ENCODE results near the gene COG5.
"Not testable (repeated sequence)": the region's sequence is repeated elsewhere in the genome, so short reads cannot be mapped to it uniquely, and the experiment has no call there.

COG5 gene

GRCh38 chr7:107579885-107580715 is 16.4 kb upstream of the COG5 start, which contains the start of gene BCAP29:
TSS of gene BCAP29 (plus strand) at chr7:107580246. CDS start at chr7:107580773, 527 bp downstream.
- DNase-seq, result peak; percentile 63

GRCh38 chr7:107579554-107579884 is 15.8 kb upstream of the COG5 start:
- peak; percentile 12 for DNase-seq

- no peak for DNase-seq
Observed at GRCh38 chr7:107573537-107573936, 9.8 kb upstream of the COG5 start.

GRCh38 chr7:107570298-107570697 is 6.6 kb upstream of the COG5 start:
- no peak for DNase-seq

GRCh38 chr7:107564553-107565298 is 1.0 kb upstream of the COG5 start:
- peak; percentile 84 for DNase-seq

GRCh38 chr7:107563081-107563774 is 492 bp downstream of the COG5 start:
- DNase-seq, result no peak

- DNase-seq, result peak; percentile 40
Observed at GRCh38 chr7:107560898-107561516, 2.7 kb downstream of the COG5 start.

GRCh38 chr7:107559864-107560263 is 3.9 kb downstream of the COG5 start:
- peak; percentile 63 for DNase-seq

GRCh38 chr7:107555893-107556292 is 7.8 kb downstream of the COG5 start:
- no peak for DNase-seq

- DNase-seq, result peak; percentile 23
Observed at GRCh38 chr7:107551936-107552335, 11.8 kb downstream of the COG5 start.

- no peak for DNase-seq
Observed at GRCh38 chr7:107544848-107545591, 18.7 kb downstream of the COG5 start.

- no peak for DNase-seq
Observed at GRCh38 chr7:107543338-107543993, 20.3 kb downstream of the COG5 start.

GRCh38 chr7:107538001-107538400 is 25.7 kb downstream of the COG5 start:
- DNase-seq, result no peak

- DNase-seq, result not testable (repeated sequence)
Observed at GRCh38 chr7:107537228-107537627, 26.5 kb downstream of the COG5 start.

- DNase-seq, result no peak
Observed at GRCh38 chr7:107534139-107534538, 29.6 kb downstream of the COG5 start.

GRCh38 chr7:107530751-107531150 is 33.0 kb downstream of the COG5 start:
- DNase-seq, result no peak

- peak; percentile 62 for DNase-seq
Observed at GRCh38 chr7:107528461-107528860, 35.3 kb downstream of the COG5 start.

GRCh38 chr7:107527196-107527595 is 36.5 kb downstream of the COG5 start:
- no peak for DNase-seq

GRCh38 chr7:107526672-107527071 is 37.0 kb downstream of the COG5 start:
- DNase-seq, result no peak

- DNase-seq, result peak; percentile 14
Observed at GRCh38 chr7:107506674-107507339, 56.9 kb downstream of the COG5 start.

All from fibroblast of skin of abdomen (primary cell).